K562 (cell line): ENCODE results near the gene DNAJC8. TPM values are rescaled to one million over a fixed set of nuclear protein-coding genes. Genes with fewer than 3 reads are reported as not detected.
A peak's percentile ranks its signal among the peaks of the same experiment; 100 is the strongest.

Experiments used
- ARID1B ChIP-seq: fragments of 450-650 bp; IDR thresholded peaks from 2 replicates; pipeline ENCODE4 v1.6.1; 2016; ENCODE audit warnings: antibody characterized with exemption, mild to moderate bottlenecking, inconsistent platforms
- ARID4B ChIP-seq: sonication (generic); formaldehyde crosslinking; IDR thresholded peaks from 2 replicates; pipeline ENCODE4 v1.8.0; 2022; ENCODE audit warnings: mild to moderate bottlenecking, missing genetic modification reagents
- CCNT2 ChIP-seq: IDR thresholded peaks from 2 replicates; pipeline ENCODE4 v1.6.1; 2011; ENCODE audit warnings: borderline replicate concordance, low read depth, mild to moderate bottlenecking, moderate library complexity, mixed read lengths, low read length; ENCODE audit not compliant: insufficient read length; ENCODE audit errors: extremely low read depth
- KAT7 ChIP-seq: sonication (generic); formaldehyde crosslinking; IDR thresholded peaks from 2 replicates; pipeline ENCODE4 v1.8.0; 2022; ENCODE audit warnings: missing genetic modification reagents, mild to moderate bottlenecking, borderline replicate concordance
- KDM1A ChIP-seq, 2 experiments: fragments of 450-650 bp; IDR thresholded peaks; 2 replicates each; pipeline ENCODE4 v1.6.1; 2016; ENCODE audit warnings: mild to moderate bottlenecking in 2 of 2
- KDM4B ChIP-seq, 2 experiments: fragments of 450-650 bp in 1 of 2; sonication (generic) in 1 of 2; IDR thresholded peaks; 2 replicates each; pipeline ENCODE4 v1.6.1; 2016 to 2017; ENCODE audit warnings: borderline replicate concordance in 2 of 2, antibody characterized with exemption in 1 of 2, low read depth in 1 of 2, mild to moderate bottlenecking in 1 of 2
- MECOM ChIP-seq: fragments of 250-450 bp; sonication (Bioruptor Pico); IDR thresholded peaks from 2 replicates; pipeline ENCODE4 v1.8.0; 2022; ENCODE audit warnings: inconsistent platforms
- MEIS2 ChIP-seq: fragments of 450-650 bp; IDR thresholded peaks from 2 replicates; pipeline ENCODE4 v1.6.1; 2014; ENCODE audit warnings: mild to moderate bottlenecking; ENCODE audit not compliant: partially characterized antibody
- NCOR1 ChIP-seq: fragments of 450-650 bp; IDR thresholded peaks from 2 replicates; pipeline ENCODE4 v1.6.1; 2016; ENCODE audit warnings: mild to moderate bottlenecking, moderate library complexity
- NEUROD1 ChIP-seq: fragments of 150-350 bp; IDR thresholded peaks from 2 replicates; pipeline ENCODE4 v1.6.1; 2014; ENCODE audit warnings: borderline replicate concordance, low read length, low read depth; ENCODE audit not compliant: partially characterized antibody
- NFE2L1 ChIP-seq: fragments of 450-650 bp; IDR thresholded peaks from 2 replicates; pipeline ENCODE4 v1.6.1; 2016; ENCODE audit warnings: missing genetic modification characterization, low read depth, mild to moderate bottlenecking, missing compliant biosample characterization, moderate library complexity, borderline replicate concordance
- THAP12 ChIP-seq: fragments of 250-450 bp; sonication (Bioruptor Pico); IDR thresholded peaks from 2 replicates; pipeline ENCODE4 v1.9.0; 2021; ENCODE audit warnings: mild to moderate bottlenecking, inconsistent platforms
- polyA plus RNA-seq, 8 experiments: library from polyadenylated mRNA; depleted of rRNA in 4 of 8; stranded (reverse) in 5 of 8; unstranded in 3 of 8; fragments of >200 nt; fragmentation: Nextera tagmentation in 2 of 8; fragmentation: Illumina TruSeq in 1 of 8; extraction: Ambion mirVana in 2 of 8; extraction: Trizol in 1 of 8; gene quantifications; 2 replicates each; pipeline versions ENCODE4 v1.2.1 to v1.2.3, GENCODE V29; 2011 to 2014; ENCODE audit warnings: inconsistent platforms in 1 of 8, missing spikeins in 1 of 8
- total RNA-seq, 7 experiments: library from RNA; depleted of rRNA in 6 of 7; stranded (reverse); fragments of >200 nt in 6 of 7; fragmentation: Illumina TruSeq in 2 of 7; extraction: Trizol in 2 of 7; gene quantifications; 2 replicates each; pipeline versions ENCODE4 v1.2.1 to v1.2.3, GENCODE V29; 2011 to 2021; ENCODE audit warnings: low replicate concordance in 1 of 7

The DNAJC8 gene
- total and polyA plus RNA-seq, 9 of the 15 experiments (the other 6 are each of a cell fraction or from before 2014, with no cell fraction given) = 143 to 508 (median 209) TPM

GRCh38 chr1:28244549-28245251 lies 11.9 kb upstream of the DNAJC8 start (continued):
- TF ChIP-seq ARID4B (CRISPR knock-in tag) = no peak
- no peak for TF ChIP-seq THAP12
- no peak for TF ChIP-seq NEUROD1
- no peak for TF ChIP-seq CCNT2
- no peak for TF ChIP-seq KDM4B (IDR thresholded peaks at IDR 0.05; ENCODE audit: borderline replicate concordance in 2 of 2, low read depth in 1 of 2)
- TF ChIP-seq MEIS2 = peak; percentile 35
- peak; percentile 12; the same call in 1 of the 2 replicates for TF ChIP-seq NCOR1
- 0 out of 4 replicates have a peak, but pooled peaks have one; percentile 10 to 46 for TF ChIP-seq KDM1A (IDR thresholded peaks at IDR 0.05)
- TF ChIP-seq ARID1B = no peak
- TF ChIP-seq NFE2L1 (tag) = no peak
- TF ChIP-seq MECOM (CRISPR knock-in tag) = no peak
- no peak for TF ChIP-seq KAT7
